Ureter (tissue), 1 donor: ENCODE measurements around the gene ZNF343. TPM values are rescaled to one million over a fixed set of nuclear protein-coding genes. Genes with fewer than 3 reads are reported as not detected.

Experiments
- total RNA-seq: library from RNA; stranded (reverse); gene quantifications from one replicate; pipeline ENCODE4 v1.2.4, GENCODE V29; 2023
- donor health status: DM: yes; HTN: yes; CAD: no.

The ZNF343 gene
- total RNA-seq, 1 donor from 2014 or later = 13.1 TPM

Other genes starting within 250 kb of the ZNF343 start
- not detected for gene TGM3, start 212.9 kb downstream of the ZNF343 start, total RNA-seq
- gene TGM6, start 128.0 kb downstream of the ZNF343 start, total RNA-seq = not detected
- 130 TPM for gene SNRPB, start 38.1 kb downstream of the ZNF343 start, total RNA-seq
- not detected for gene TMC2, start 27.7 kb upstream of the ZNF343 start, total RNA-seq
- 179 TPM for gene NOP56, start 143.7 kb upstream of the ZNF343 start, total RNA-seq
- 79.8 TPM for gene IDH3B, start 155.3 kb upstream of the ZNF343 start, total RNA-seq
- gene EBF4, start 183.9 kb upstream of the ZNF343 start, total RNA-seq = 30.3 TPM